Panc1 (cell line): ENCODE results near the gene THSD7A.

Experiments
- POLR2AphosphoS5 ChIP-seq: IDR thresholded peaks from 2 replicates; pipeline ENCODE4 v1.6.1; 2012; ENCODE audit warnings: mild to moderate bottlenecking, low read depth, low read length, moderate library complexity
- SIN3A ChIP-seq: IDR thresholded peaks from 2 replicates; pipeline ENCODE4 v1.6.1; 2012; ENCODE audit warnings: low read depth, mild to moderate bottlenecking, low read length, moderate library complexity, borderline replicate concordance; ENCODE audit not compliant: insufficient read depth
- TCF7L2 ChIP-seq: IDR thresholded peaks from 2 replicates; pipeline ENCODE4 v1.6.1; 2011; ENCODE audit warnings: mild to moderate bottlenecking, low read depth, low read length, inconsistent platforms
- TF ChIP-seq, protein P1 (sequence below): fragments of 450-650 bp; IDR thresholded peaks from 2 replicates; pipeline ENCODE4 v1.5.1; 2017; ENCODE audit warnings: mild to moderate bottlenecking
- TF ChIP-seq, protein P2 (sequence below), 2 experiments: IDR thresholded peaks; 2 replicates each; pipeline ENCODE4 v1.6.1; 2011 to 2012; ENCODE audit warnings: low read depth in 2 of 2, control low read depth in 1 of 2, low read length in 1 of 2, mild to moderate bottlenecking in 1 of 2, moderate library complexity in 1 of 2; ENCODE audit not compliant: insufficient read depth in 1 of 2

DNA sequence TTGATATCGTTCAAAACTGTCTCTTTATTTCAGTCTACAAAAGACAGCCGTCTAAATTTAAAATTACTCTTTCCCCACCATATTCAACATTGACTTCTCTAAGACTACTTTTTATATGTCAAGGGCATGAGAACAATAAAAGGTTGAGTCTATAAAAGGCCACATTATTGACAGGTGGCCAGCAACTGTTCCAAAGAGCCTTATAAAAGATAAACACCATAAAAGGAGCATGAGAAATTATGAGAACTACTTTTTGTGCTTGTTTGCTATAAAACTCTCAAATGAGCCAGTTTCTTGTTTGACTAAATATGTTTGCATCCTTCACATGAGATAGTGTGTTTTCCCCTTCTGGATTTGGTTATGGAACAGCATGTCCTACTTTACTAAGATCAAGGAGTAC lies 189.2 kb downstream of the THSD7A start:
- TF ChIP-seq, protein P1, sequence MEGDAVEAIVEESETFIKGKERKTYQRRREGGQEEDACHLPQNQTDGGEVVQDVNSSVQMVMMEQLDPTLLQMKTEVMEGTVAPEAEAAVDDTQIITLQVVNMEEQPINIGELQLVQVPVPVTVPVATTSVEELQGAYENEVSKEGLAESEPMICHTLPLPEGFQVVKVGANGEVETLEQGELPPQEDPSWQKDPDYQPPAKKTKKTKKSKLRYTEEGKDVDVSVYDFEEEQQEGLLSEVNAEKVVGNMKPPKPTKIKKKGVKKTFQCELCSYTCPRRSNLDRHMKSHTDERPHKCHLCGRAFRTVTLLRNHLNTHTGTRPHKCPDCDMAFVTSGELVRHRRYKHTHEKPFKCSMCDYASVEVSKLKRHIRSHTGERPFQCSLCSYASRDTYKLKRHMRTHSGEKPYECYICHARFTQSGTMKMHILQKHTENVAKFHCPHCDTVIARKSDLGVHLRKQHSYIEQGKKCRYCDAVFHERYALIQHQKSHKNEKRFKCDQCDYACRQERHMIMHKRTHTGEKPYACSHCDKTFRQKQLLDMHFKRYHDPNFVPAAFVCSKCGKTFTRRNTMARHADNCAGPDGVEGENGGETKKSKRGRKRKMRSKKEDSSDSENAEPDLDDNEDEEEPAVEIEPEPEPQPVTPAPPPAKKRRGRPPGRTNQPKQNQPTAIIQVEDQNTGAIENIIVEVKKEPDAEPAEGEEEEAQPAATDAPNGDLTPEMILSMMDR: no peak
- no peak for TF ChIP-seq SIN3A
- no peak for TF ChIP-seq POLR2AphosphoS5
- TF ChIP-seq, protein P2, sequence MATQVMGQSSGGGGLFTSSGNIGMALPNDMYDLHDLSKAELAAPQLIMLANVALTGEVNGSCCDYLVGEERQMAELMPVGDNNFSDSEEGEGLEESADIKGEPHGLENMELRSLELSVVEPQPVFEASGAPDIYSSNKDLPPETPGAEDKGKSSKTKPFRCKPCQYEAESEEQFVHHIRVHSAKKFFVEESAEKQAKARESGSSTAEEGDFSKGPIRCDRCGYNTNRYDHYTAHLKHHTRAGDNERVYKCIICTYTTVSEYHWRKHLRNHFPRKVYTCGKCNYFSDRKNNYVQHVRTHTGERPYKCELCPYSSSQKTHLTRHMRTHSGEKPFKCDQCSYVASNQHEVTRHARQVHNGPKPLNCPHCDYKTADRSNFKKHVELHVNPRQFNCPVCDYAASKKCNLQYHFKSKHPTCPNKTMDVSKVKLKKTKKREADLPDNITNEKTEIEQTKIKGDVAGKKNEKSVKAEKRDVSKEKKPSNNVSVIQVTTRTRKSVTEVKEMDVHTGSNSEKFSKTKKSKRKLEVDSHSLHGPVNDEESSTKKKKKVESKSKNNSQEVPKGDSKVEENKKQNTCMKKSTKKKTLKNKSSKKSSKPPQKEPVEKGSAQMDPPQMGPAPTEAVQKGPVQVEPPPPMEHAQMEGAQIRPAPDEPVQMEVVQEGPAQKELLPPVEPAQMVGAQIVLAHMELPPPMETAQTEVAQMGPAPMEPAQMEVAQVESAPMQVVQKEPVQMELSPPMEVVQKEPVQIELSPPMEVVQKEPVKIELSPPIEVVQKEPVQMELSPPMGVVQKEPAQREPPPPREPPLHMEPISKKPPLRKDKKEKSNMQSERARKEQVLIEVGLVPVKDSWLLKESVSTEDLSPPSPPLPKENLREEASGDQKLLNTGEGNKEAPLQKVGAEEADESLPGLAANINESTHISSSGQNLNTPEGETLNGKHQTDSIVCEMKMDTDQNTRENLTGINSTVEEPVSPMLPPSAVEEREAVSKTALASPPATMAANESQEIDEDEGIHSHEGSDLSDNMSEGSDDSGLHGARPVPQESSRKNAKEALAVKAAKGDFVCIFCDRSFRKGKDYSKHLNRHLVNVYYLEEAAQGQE (IDR thresholded peaks at IDR 0.05; ENCODE audit: insufficient read depth in 1 of 2, low read depth in 2 of 2, low read length in 1 of 2): no peak
- no peak for TF ChIP-seq TCF7L2
